B cell (primary cell): Measurements from ENCODE around the gene DUSP1. TPM values are rescaled to one million over a fixed set of nuclear protein-coding genes. Genes with fewer than 3 reads are reported as not detected.

Experiments used
- ATAC-seq: fragments of 200-7000 bp; cut with Tn5 transposase; one replicate; pipeline ENCODE4 v1.10.0; 2021; ENCODE audit warnings: low read depth, mild to moderate bottlenecking, moderate number of reproducible peaks, moderate library complexity
- CTCF ChIA-PET: fragments of 350-600 bp; sonication (Branson Sonifier 250); formaldehyde crosslinking; loops from one replicate; lab custom pipeline; 2021; ENCODE audit warnings: antibody characterized with exemption, inconsistent platforms; lab: Charles Lee
- POLR2A ChIA-PET: fragments of 350-600 bp; sonication (Branson Sonifier 250); formaldehyde crosslinking; loops from one replicate; lab custom pipeline; 2021; ENCODE audit warnings: antibody characterized with exemption; lab: Charles Lee
- DNase-seq: peaks from one replicate; pipeline ENCODE4 v3.0.0; 2013
- H2AFZ ChIP-seq: 2 replicates; pipeline ENCODE4 v1.6.1; 2012; ENCODE audit warnings: mild to moderate bottlenecking, low read depth, low read length; ENCODE audit not compliant: insufficient read depth, poor library complexity, severe bottlenecking
- H3K27ac ChIP-seq, 2 donors: 1 replicate in 1 of 2; 2 replicates in 1 of 2; pipeline ENCODE4 v1.5.1; 2012 to 2013; ENCODE audit warnings: low read length in 2 of 2, mild to moderate bottlenecking in 2 of 2, moderate library complexity in 1 of 2
- H3K27me3 ChIP-seq, 4 experiments: fragments of 200-600 bp in 1 of 4; sonication (generic) in 1 of 4; replicated peaks in 1 of 4; 1 replicate in 2 of 4; 2 replicates in 2 of 4; pipeline versions ENCODE4 v1.6.1 to v1.7.0; 2013 to 2016; ENCODE audit warnings: low read length in 3 of 4, mild to moderate bottlenecking in 2 of 4, mixed read lengths in 1 of 4, moderate library complexity in 1 of 4; ENCODE audit not compliant: insufficient read depth in 4 of 4, control insufficient read depth in 3 of 4; ENCODE audit errors: control extremely low read depth in 1 of 4
- H3K36me3 ChIP-seq, 2 experiments: replicated peaks in 1 of 2; 1 replicate in 1 of 2; 2 replicates in 1 of 2; pipeline versions ENCODE4 v1.6.1 to v1.7.1; 2013; ENCODE audit warnings: low read length in 1 of 2; ENCODE audit not compliant: insufficient read depth in 2 of 2, control insufficient read depth in 1 of 2; ENCODE audit errors: control extremely low read depth in 1 of 2, extremely low read depth in 1 of 2
- H3K4me1 ChIP-seq, 2 donors: fragments of 200-600 bp in 1 of 2; sonication (generic) in 1 of 2; 1 replicate in 1 of 2; 2 replicates in 1 of 2; pipeline versions ENCODE4 v1.5.1 to v1.6.1; 2013 to 2017; ENCODE audit warnings: low read length in 2 of 2; ENCODE audit not compliant: control insufficient read depth in 2 of 2, insufficient read depth in 2 of 2
- H3K4me2 ChIP-seq: replicated peaks from 2 replicates; pipeline ENCODE3; 2012; ENCODE audit warnings: mild to moderate bottlenecking, low read depth, low read length; ENCODE audit not compliant: poor library complexity, severe bottlenecking
- H3K4me3 ChIP-seq, 5 experiments: fragments of 200-600 bp in 1 of 5; sonication (generic) in 1 of 5; 1 replicate in 3 of 5; 2 replicates in 2 of 5; pipeline versions ENCODE4 v1.5.1 to v1.7.0; 2011 to 2016; ENCODE audit warnings: low read length in 4 of 5, mild to moderate bottlenecking in 4 of 5, low read depth in 2 of 5, control low read depth in 1 of 5, moderate library complexity in 1 of 5; ENCODE audit not compliant: insufficient read depth in 1 of 5; ENCODE audit errors: control extremely low read depth in 1 of 5, extremely low read depth in 1 of 5
- H3K79me2 ChIP-seq: fragments of 200-600 bp; sonication (generic); one replicate; pipeline ENCODE4 v1.6.0; 2016; ENCODE audit warnings: low read length; ENCODE audit not compliant: control insufficient read depth, insufficient read depth
- H3K9ac ChIP-seq: fragments of 200-600 bp; sonication (generic); 2 replicates; pipeline ENCODE4 v1.6.1; 2017; ENCODE audit warnings: mild to moderate bottlenecking, low read length, moderate library complexity
- H3K9me3 ChIP-seq, 3 donors: one replicate each; pipeline versions ENCODE4 v1.6.1 to v1.7.1; 2013; ENCODE audit warnings: low read length in 2 of 3; ENCODE audit not compliant: control insufficient read depth in 2 of 3, insufficient read depth in 1 of 3; ENCODE audit errors: control extremely low read depth in 1 of 3
- H4K20me1 ChIP-seq: 2 replicates; pipeline ENCODE4 v1.6.0; 2012; ENCODE audit warnings: mild to moderate bottlenecking, low read length; ENCODE audit not compliant: insufficient read depth, control insufficient read depth, poor library complexity, severe bottlenecking
- H3K27ac Mint-ChIP-seq: one replicate; pipeline ENCODE4 v1.8.0; 2021; ENCODE audit warnings: mixed read lengths
- H3K27me3 Mint-ChIP-seq: one replicate; pipeline ENCODE4 v1.8.0; 2021; ENCODE audit warnings: mixed read lengths
- H3K4me1 Mint-ChIP-seq: one replicate; pipeline ENCODE4 v1.8.0; 2021; ENCODE audit warnings: mixed read lengths
- H3K4me3 Mint-ChIP-seq: one replicate; pipeline ENCODE4 v1.8.0; 2021; ENCODE audit warnings: mixed read lengths
- H3K9me3 Mint-ChIP-seq: one replicate; pipeline ENCODE4 v1.8.0; 2022; ENCODE audit warnings: mixed read lengths; ENCODE audit not compliant: insufficient read depth
- CTCF ChIP-seq: fragments of 200-600 bp; IDR thresholded peaks from one replicate; pipeline ENCODE4 v1.8.0; 2022; ENCODE audit warnings: antibody characterized with exemption, mild to moderate bottlenecking
- EZH2 ChIP-seq: IDR thresholded peaks from 2 replicates; pipeline ENCODE4 v1.6.1; 2012; ENCODE audit warnings: borderline replicate concordance, low read depth, mild to moderate bottlenecking, moderate library complexity, low read length; ENCODE audit not compliant: insufficient read depth, poor library complexity, severe bottlenecking
- WGBS: methylation state at CpG from one replicate; pipeline ENCODE4 v1.1.5; 2013; ENCODE audit warnings: missing lambda C conversion rate; ENCODE audit not compliant: insufficient coverage; 5-methylcytosine and 5-hydroxymethylcytosine counted together
- intact Hi-C: fragments of 100-400 bp; cut with micrococcal nuclease; formaldehyde crosslinking; loops from one replicate; pipeline ENCODE4 v1.10.0; 2022
- polyA plus RNA-seq: library from polyadenylated mRNA; depleted of rRNA; stranded (reverse); fragments of >200 nt; gene quantifications from 2 replicates; pipeline ENCODE4 v1.2.3, GENCODE V29; 2012
- total RNA-seq, 2 donors: library from RNA; stranded (reverse); fragments of 120-200 nt in 1 of 2; gene quantifications; 1 replicate in 1 of 2; 2 replicates in 1 of 2; pipeline versions ENCODE4 v1.2.3 to v1.2.4, GENCODE V29; 2013 to 2022

The DUSP1 gene
- total and polyA plus RNA-seq, 2 donors (not counting 1 experiment from before 2014, with no cell fraction given), result 71.2 to 4,228 TPM

- no peak for TF ChIP-seq EZH2
- TF ChIP-seq CTCF, result no peak
- no peak overlapping the region for H3K9ac ChIP-seq
- CTCF ChIA-PET, result interaction anchor here (1.5 kb wide), 1 partner anchor 200 kb away, joined by 7 read pairs; no protein-coding TSS in a partner anchor
Measured at GRCh38 chr5:172732201-172732865, 38.7 kb downstream of the DUSP1 start.

GRCh38 chr5:172731680-172732074 is 39.3 kb downstream of the DUSP1 start:
- no peaks in the 10 kb centered on the region for H3K79me2 ChIP-seq
- no peak overlapping the region for H3K27ac ChIP-seq
- no peak overlapping the region for H3K4me3 ChIP-seq
- H3K9me3 ChIP-seq, result no peaks in the 10 kb centered on the region
- WGBS, result 81% methylated on average over 8 of the region's 9 CpGs
- H3K4me1 ChIP-seq, result no peaks in the 10 kb centered on the region
- Mint-ChIP-seq H3K4me1 (no peaks in the 10 kb centered on the region), H3K27me3 (no peaks in the 10 kb centered on the region), H3K9me3 (no peaks in the 10 kb centered on the region), H3K4me3 (no peak overlapping the region), H3K27ac (no peak overlapping the region)
- ATAC-seq (no peak), DNase-seq (no peak)
- H3K36me3 ChIP-seq, result no peaks in the 10 kb centered on the region
- no peak overlapping the region for H2AFZ ChIP-seq
- no peaks in the 10 kb centered on the region for H3K27me3 ChIP-seq
- ChIA-PET CTCF (interaction anchor here (1.5 kb wide), 1 partner anchor 201 kb away, joined by 7 read pairs; no protein-coding TSS in a partner anchor), POLR2A (no interaction called here)
- no peaks in the 10 kb centered on the region for H4K20me1 ChIP-seq
- TF ChIP-seq CTCF (no peak), EZH2 (no peak)
- no peak overlapping the region for H3K4me2 ChIP-seq
- H3K9ac ChIP-seq, result no peak overlapping the region
- intact Hi-C loops, result no loop called here

More at GRCh38 chr5:172732201-172732865, 38.7 kb downstream of the DUSP1 start:
- no peaks in the 10 kb centered on the region for H3K4me1 ChIP-seq
- no peaks in the 10 kb centered on the region for H3K27me3 Mint-ChIP-seq
- H3K9me3 Mint-ChIP-seq, result no peaks in the 10 kb centered on the region
- no peak for DNase-seq
- H3K79me2 ChIP-seq, result no peaks in the 10 kb centered on the region
- H3K27ac Mint-ChIP-seq, result no peak overlapping the region
- no peak for ATAC-seq
- H3K4me3 Mint-ChIP-seq, result no peak overlapping the region
- no peak overlapping the region for H3K4me2 ChIP-seq
- WGBS, result 77% methylated on average over 9 of the region's 14 CpGs
- POLR2A ChIA-PET, result interaction anchor here (0.5 kb wide), 1 partner anchor 28 kb away, joined by 3 read pairs; no protein-coding TSS in a partner anchor
- intact Hi-C loops, result no loop called here
- no peak overlapping the region for H3K4me3 ChIP-seq
- H3K4me1 Mint-ChIP-seq, result no peaks in the 10 kb centered on the region
- H2AFZ ChIP-seq, result no peak overlapping the region
- H3K36me3 ChIP-seq, result no peaks in the 10 kb centered on the region
- no peaks in the 10 kb centered on the region for H3K9me3 ChIP-seq
- no peaks in the 10 kb centered on the region for H4K20me1 ChIP-seq
- no peak overlapping the region for H3K27ac ChIP-seq
- no peaks in the 10 kb centered on the region for H3K27me3 ChIP-seq
